Cardiac muscle cell (in vitro differentiated cells and primary cell): ENCODE measurements around the gene TTPAL. TPM values are rescaled to one million over a fixed set of nuclear protein-coding genes. Genes with fewer than 3 reads are reported as not detected.

Source experiments
- DNase-seq, 2 donors: peaks; one replicate each; pipeline versions ENCODE4 v3.0.0 to v3.0.0-alpha.2; 2010 to 2017; ENCODE audit warnings: low read depth in 1 of 2, low spot score in 1 of 2
- H3K27ac ChIP-seq: fragments of 200-600 bp; sonication (generic); 2 replicates; pipeline ENCODE4 v1.5.1; 2016
- H3K27me3 ChIP-seq: fragments of 200-600 bp; sonication (generic); 2 replicates; pipeline ENCODE4 v1.6.0; 2016; ENCODE audit warnings: control low read depth
- H3K36me3 ChIP-seq: fragments of 200-600 bp; sonication (generic); 2 replicates; pipeline ENCODE4 v1.5.1; 2016; ENCODE audit warnings: control low read depth
- H3K4me1 ChIP-seq: fragments of 200-600 bp; sonication (generic); 2 replicates; pipeline ENCODE4 v1.8.1; 2017; ENCODE audit warnings: low read depth, mild to moderate bottlenecking, mixed run types
- H3K4me3 ChIP-seq: fragments of 200-600 bp; sonication (generic); 2 replicates; pipeline ENCODE4 v1.5.1; 2016; ENCODE audit warnings: mild to moderate bottlenecking
- H3K9me3 ChIP-seq: fragments of 200-600 bp; sonication (generic); 2 replicates; pipeline ENCODE4 v1.5.1; 2017; ENCODE audit warnings: low read depth, mild to moderate bottlenecking, control low read depth
- CTCF ChIP-seq: IDR thresholded peaks from 2 replicates; pipeline ENCODE4 v1.5.1; 2012; ENCODE audit warnings: low read depth, mild to moderate bottlenecking, low read length
- polyA plus RNA-seq: library from polyadenylated mRNA; unstranded; fragments of >200 nt; fragmentation: Nextera tagmentation; extraction: Ambion mirVana; gene quantifications from 2 replicates; pipeline ENCODE4 v1.2.1, GENCODE V29; 2016
- total RNA-seq: library from RNA; depleted of rRNA; stranded (reverse); fragments of >200 nt; gene quantifications from 2 replicates; pipeline ENCODE4 v1.2.3, GENCODE V29; 2016

TTPAL gene
- total and polyA plus RNA-seq, 2 experiments from 2014 or later, result 6.1 to 9.8 TPM

GRCh38 chr20:44491635-44492395, 16.1 kb downstream of the TTPAL start:
- no peak overlapping the region for H3K27ac ChIP-seq
- H3K36me3 ChIP-seq, result peaks cover 33% of the 10 kb centered on the region
- H3K4me3 ChIP-seq, result no peak overlapping the region
- DNase-seq, result peak in 1 of 2 donors; percentile 51
- H3K9me3 ChIP-seq, result no peaks in the 10 kb centered on the region
- no peak for TF ChIP-seq CTCF
- no peaks in the 10 kb centered on the region for H3K27me3 ChIP-seq
- no peaks in the 10 kb centered on the region for H3K4me1 ChIP-seq

- Histone ChIP-seq H3K4me1 (no peaks in the 10 kb centered on the region), H3K9me3 (no peaks in the 10 kb centered on the region), H3K36me3 (peaks cover 30% of the 10 kb centered on the region), H3K27me3 (no peaks in the 10 kb centered on the region), H3K27ac (peak overlapping the region; percentile 41), H3K4me3 (no peak overlapping the region)
- DNase-seq, result no peak
- TF ChIP-seq CTCF, result no peak
Measured at GRCh38 chr20:44494266-44494665, 18.6 kb downstream of the TTPAL start.

GRCh38 chr20:44494681-44495080, 19.0 kb downstream of the TTPAL start:
- peak overlapping the region; percentile 41 for H3K27ac ChIP-seq
- H3K9me3 ChIP-seq, result no peaks in the 10 kb centered on the region
- no peaks in the 10 kb centered on the region for H3K4me1 ChIP-seq
- no peak for TF ChIP-seq CTCF
- H3K27me3 ChIP-seq, result no peaks in the 10 kb centered on the region
- no peak for DNase-seq
- no peak overlapping the region for H3K4me3 ChIP-seq
- H3K36me3 ChIP-seq, result peaks cover 30% of the 10 kb centered on the region

- peaks cover 1% of the 10 kb centered on the region for H3K4me1 ChIP-seq
- no peak overlapping the region for H3K4me3 ChIP-seq
- no peaks in the 10 kb centered on the region for H3K9me3 ChIP-seq
- H3K27ac ChIP-seq, result peak overlapping the region; percentile 41
- TF ChIP-seq CTCF, result no peak
- peaks cover 29% of the 10 kb centered on the region for H3K36me3 ChIP-seq
- H3K27me3 ChIP-seq, result no peaks in the 10 kb centered on the region
- peak in 1 of 2 donors; percentile 73 for DNase-seq
Measured at GRCh38 chr20:44495257-44495656, 19.6 kb downstream of the TTPAL start.

- TF ChIP-seq CTCF, result no peak
- H3K9me3 ChIP-seq, result no peaks in the 10 kb centered on the region
- H3K27me3 ChIP-seq, result no peaks in the 10 kb centered on the region
- DNase-seq, result peak in 1 of 2 donors; percentile 58
- H3K4me3 ChIP-seq, result no peak overlapping the region
- peaks cover 35% of the 10 kb centered on the region for H3K36me3 ChIP-seq
- no peak overlapping the region for H3K27ac ChIP-seq
- peaks cover 8% of the 10 kb centered on the region for H3K4me1 ChIP-seq
Measured at GRCh38 chr20:44495802-44496481, 20.3 kb downstream of the TTPAL start.
